Right ventricle myocardium superior (tissue), 1 donor: ENCODE measurements around the gene FAM13C. TPM values are rescaled to one million over a fixed set of nuclear protein-coding genes. Genes with fewer than 3 reads are reported as not detected.
"Not testable (repeated sequence)": the region's sequence is repeated elsewhere in the genome, so short reads cannot be mapped to it uniquely, and the experiment has no call there.

Experiments
- ATAC-seq: fragments of 200-7000 bp; cut with Tn5 transposase; one replicate; pipeline ENCODE4 v1.9.1; 2020; ENCODE audit warnings: mild to moderate bottlenecking; ENCODE audit not compliant: poor library complexity
- DNase-seq: peaks from one replicate; pipeline ENCODE4 v3.0.0-alpha.2; 2020
- intact Hi-C: fragments of 100-400 bp; cut with DNase I; formaldehyde crosslinking; loops from one replicate; pipeline ENCODE4 v1.11.2; 2022
- long read RNA-seq: library from polyadenylated mRNA; unstranded; transcript quantifications from one replicate; pipeline ENCODE4 v2.0.0, GENCODE V29; 2021
- total RNA-seq: library from RNA; stranded (reverse); fragmentation: NEBNext Ultra II Directional; extraction: Animal tissue kit (Norgen Biotek cat#: 25700); gene quantifications from one replicate; pipeline ENCODE4 v1.2.1, GENCODE V29; 2021
- donor health status: DM: no; HTN: yes; CAD: no; lungs with severe emphysema.

Gene FAM13C
- total RNA-seq, result 5.9 TPM
- long read RNA-seq, partial matches to known transcripts, result 2 of 14 reads
- long read RNA-seq, other reads (novel, unspliced or antisense), result 5 of 14 reads

DNA sequence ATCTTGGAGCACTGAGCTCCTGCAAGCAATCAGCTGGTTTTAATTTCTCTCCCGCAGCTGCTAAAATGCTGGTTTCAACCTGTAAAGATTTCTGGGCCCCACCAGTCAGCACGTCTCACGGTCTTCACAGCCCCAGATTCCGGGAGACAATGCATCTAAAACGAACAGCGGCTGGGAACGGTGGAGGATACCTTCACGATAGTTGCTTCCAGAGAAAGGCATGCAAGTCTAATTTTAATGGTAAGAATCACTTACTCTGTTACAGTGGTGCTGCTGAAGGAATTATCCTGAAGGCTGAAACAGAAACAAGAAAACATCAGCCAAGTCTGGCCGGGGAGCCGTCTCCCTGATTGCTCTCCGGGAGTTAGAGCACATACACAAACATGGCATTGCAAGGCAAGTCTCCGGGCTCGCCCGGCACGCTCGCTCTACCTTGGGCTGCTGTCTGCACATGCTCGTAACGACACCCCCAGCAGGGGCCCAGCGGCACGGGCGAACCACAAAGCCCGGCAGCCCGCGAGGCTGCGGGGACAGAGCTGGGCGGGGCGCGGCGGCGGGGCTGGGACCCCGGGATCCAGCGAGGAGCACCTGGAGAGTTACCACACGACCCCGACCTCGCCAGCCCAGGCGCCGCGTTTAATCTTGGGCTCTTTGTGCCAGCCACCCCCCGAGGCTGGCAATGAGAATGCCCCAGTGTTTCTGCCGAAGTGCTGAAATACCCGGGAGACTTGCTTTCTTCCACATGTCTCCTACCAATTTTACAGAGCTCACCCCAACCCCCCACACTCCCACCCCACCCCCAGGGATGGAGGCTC is at the start of gene FAM13C:
Gene FAM13C (minus strand): TSS at position 406 of the 815 bp plus-strand sequence. CDS start 89 bp downstream, at position 317.
- intact Hi-C loops, result no loop called here
- ATAC-seq (peak; percentile 84), DNase-seq (peak; percentile 79)

DNA sequence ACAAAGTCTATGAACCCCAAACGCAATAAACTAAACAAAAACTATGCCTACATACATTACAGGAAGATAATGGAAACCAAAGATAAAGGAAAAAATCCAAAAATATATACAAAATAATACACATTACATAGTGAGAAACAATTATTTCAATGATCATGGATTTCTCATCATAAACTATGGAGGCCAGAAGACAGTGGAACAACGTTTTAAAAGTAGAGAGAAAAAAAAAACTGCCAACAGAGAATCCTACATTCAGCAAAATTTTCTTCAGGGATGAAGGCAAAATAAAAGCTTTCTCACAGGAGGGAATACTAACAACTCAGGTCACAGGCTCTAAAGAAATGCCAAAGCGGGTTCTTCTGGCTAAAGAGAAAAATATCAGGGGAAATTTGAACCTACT is 42.9 kb upstream of the FAM13C start:
- intact Hi-C loops, result no loop called here
- no peak for ATAC-seq
- no peak for DNase-seq

DNA sequence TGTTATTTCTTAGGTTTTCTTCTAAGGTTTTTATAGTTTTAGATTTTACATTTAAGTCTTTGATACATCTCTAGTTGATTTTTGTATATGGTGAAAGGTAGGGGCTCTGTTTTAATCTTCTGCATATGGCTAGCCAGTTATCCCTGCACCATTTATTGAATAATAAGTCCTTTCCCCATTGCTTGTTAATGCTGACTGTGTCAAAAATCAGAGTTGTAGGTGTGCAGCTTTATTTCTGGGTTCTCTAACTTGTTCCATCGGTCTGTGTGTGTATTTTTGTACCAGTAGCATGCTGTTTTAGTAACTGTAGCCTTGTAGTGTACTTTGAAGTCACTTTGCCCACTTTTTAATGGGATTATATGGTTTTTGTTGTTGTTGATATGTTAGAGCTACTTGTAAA is 37.9 kb upstream of the FAM13C start:
- no peak for DNase-seq

DNA sequence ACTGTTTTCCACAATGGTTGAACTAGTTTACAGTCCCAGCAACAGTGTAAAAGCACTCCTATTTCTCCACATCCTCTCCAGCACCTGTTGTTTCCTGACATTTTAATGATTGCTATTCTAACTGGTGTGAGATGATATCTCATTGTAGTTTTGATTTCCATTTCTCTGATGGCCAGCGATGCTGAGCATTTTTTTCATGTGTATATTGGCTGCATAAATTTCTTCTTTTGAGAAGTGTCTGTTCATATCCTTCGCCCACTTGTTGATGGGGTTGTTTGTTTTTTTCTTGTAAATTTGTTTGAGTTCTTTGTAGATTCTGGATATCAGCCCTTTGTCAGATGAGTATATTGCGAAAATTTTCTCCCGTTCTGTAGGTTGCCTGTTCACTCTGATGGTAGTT is 37.0 kb upstream of the FAM13C start:
- DNase-seq, intact Hi-C loops, ATAC-seq: not testable (repeated sequence)

More for the DNA sequence above, 37.9 kb upstream of the FAM13C start:
- ATAC-seq, result no peak
- intact Hi-C loops, result no loop called here

DNA sequence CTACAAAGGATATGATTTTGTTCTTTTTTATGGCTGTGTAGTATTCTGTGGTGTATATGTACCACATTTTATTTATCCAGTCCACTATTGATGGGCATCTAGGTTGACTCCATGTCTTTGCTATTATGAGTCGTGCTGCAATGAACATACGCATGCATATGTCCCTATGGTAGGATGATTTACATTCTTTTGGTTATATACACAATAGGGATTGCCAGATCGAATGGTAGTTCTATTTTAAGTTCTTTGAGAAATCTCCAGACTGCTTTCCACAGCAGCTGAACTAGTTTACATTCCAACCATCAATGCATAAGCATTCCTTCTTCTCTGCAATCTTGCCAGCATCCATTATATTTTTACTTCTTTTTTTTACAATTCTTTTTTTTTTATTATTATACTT is 35.6 kb upstream of the FAM13C start:
- no peak for DNase-seq
- intact Hi-C loops, result no loop called here
- ATAC-seq, result no peak

DNA sequence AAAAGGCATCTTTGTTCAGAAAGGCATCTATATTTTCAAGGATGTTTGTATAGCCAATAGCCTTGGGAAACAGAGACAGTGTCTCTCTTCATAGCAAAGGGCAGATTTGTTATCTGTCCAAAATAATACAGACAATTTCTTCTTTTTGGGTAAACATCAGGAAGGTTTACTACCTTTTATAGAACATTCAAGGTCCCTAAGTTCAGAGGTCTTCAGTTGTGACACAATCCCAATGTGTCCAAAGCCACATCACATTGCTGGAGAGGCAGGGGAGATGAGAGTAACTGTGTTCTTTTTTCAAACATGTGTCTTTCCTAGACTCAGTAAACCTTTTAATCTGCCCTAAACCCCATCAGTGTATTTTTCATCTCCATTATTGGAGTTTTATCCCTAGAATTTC is 33.6 kb upstream of the FAM13C start:
- intact Hi-C loops, result no loop called here
- no peak for DNase-seq
- ATAC-seq, result no peak

DNA sequence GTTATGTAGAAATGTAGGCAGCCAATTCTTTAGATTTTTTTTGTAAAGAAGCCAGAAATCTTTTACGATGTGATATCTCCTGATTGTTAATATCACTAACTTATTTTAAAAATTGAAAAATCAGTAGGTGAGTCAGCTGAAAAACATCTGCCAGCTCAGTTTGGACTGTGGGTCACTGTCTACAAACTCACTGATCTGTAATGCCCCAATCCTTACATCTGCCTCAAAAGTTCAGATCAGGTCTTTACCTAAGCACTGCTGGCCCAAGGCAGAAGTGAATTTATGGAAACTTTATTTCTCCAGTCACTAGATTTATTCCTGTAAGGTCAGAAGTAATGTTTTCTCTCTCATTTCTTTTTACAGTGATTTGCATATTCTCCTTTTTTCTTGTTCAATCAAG is 31.0 kb upstream of the FAM13C start:
- ATAC-seq (no peak), DNase-seq (no peak)
- intact Hi-C loops, result no loop called here

DNA sequence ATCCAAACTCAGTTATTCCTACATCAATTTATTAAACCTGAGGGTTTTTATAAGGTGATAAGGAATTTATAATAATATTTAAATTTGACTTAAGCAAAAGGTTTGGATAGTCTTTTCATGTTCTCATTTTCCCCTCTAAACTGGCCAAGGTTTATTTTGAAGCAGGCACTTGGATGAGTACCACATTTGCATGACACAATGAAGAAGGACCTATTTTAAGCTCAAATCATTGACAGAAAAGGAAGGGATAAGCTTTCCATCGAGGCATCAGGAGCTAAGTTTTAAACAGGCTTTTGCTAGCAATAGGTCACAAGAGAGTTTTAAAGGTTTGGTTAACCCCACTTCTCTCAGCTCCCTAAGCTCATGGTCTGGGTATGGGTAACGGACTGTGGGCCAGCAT is 28.7 kb upstream of the FAM13C start:
- DNase-seq (no peak), ATAC-seq (no peak)
- intact Hi-C loops, result no loop called here

DNA sequence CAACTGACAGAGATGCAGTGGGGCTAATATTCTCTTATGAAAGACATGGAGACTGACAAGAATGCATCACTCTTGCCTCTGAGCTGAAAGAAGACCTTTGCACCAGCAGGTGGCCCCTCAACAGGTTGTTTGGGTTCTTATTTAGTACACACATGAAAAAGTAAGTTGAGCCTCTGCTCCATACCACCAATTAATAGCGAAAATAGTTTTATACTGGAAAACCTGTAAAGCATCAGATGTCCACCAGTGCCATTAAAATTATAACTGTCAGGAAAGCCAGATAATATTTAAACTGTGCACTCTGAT is 26.3 kb upstream of the FAM13C start:
- DNase-seq (no peak), ATAC-seq (no peak)
- intact Hi-C loops, result no loop called here

DNA sequence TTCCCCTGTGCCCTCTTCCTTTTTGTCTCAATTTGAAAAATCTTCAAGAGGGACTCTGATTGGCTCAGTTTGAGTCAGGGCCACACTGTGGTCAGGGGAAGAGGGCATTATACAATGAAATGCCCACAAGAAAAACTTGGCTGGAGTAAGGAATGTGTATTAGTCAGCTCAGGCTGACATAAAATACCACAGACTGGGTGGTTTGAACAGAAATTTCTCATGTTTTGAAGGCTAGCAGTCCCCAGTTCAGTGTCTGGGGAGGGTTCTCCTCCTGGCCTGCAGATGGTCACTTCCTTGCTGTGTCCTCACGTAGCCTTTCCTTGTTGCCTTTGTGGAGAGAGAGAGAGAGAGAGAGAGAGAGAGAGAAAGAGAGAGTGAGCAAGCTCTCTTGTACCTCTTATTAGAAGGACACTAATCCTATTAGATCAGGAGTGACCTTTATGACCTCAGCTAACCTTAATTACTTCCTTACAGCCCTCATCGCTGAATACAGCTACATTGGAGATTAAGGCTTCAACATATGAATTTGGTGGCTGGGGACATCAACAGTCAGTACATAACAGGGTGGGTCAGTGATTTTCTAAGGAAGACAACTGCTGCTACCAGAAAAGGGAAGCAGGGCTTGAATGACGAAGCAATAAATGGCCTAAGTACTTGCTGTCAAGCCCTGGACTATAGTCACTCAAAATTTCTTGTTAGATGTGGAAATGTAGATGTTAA is 25.8 kb upstream of the FAM13C start:
- peak; percentile 40 for ATAC-seq
- no peak for DNase-seq
- intact Hi-C loops, result no loop called here

DNA sequence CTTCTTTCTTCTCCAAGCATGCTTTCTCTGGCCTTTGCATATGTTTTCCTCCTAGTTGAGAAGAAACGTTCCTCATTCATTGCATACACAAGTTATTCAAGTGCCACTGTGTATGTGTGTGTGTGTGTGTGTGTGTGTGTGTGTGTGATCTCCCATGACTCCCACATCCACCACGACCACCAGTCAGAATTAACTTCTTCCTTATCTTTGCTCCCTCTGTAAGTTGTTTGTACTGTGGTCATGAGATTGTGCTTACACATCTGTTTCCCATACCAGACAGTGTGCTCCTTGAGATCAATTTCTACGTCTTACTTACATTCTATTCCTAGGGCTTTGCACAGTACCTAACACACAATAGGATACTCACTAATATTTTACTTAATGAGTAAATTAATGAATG is 22.4 kb upstream of the FAM13C start:
- DNase-seq (no peak), ATAC-seq (no peak)
- intact Hi-C loops, result no loop called here

DNA sequence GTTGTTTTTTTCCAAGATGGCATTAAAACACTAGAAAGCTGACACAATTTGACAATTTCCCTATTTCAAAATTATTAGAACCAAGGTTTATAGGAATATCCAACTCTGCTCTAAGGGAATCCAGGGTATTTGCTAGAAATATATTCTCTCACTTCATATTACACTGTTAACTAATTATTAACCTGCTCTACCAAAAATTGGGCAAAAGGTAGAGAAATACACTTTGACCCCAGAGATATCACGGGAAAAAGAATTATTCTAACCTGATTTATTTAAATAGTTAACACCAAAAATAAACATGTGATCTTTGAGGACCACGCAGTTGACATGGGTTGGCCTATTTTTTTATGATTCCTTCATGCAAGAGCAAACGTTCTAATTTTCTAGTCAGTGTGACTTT is 21.6 kb upstream of the FAM13C start:
- intact Hi-C loops, result no loop called here
- no peak for DNase-seq
- ATAC-seq, result no peak

DNA sequence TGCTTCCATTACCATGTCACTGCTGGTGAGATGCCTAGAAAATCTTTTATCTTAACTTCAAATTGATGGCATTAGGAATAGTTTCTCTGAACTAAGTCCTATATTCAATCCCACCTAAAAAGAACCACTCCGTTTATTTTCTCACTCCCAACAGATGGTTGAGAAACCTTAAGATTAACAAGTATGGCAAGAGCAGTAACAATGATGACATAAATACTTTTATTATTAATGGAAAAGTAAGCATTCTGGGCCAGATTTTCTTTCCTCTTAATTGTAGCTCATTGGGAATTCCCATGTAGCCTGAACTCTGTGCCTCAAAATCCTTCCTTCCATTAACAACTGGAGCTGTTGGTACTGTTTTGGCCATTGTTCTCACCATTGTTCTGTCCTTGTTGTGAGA is 21.1 kb upstream of the FAM13C start:
- intact Hi-C loops, result no loop called here
- ATAC-seq (peak; percentile 35), DNase-seq (no peak)

DNA sequence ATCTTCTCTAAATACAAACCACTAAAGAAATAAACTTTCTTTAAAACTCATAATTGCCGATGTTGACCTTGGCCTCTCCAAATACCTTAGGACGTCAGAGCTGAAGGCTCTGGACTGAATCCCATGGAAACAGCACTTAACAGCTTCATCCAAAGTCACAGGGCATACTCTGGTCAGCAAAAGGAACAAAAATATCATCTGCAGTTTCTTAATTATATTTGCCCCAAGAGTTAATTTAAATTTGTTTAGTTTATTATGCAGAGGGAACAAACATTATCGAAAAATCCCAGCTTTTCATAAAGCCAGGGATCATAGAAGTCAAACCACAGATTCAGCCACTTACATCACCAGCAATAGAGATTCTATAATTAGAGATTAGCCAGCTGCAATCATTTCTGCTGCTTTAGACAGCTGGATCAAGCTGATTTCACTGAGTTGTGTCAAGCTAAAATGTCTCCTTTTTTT is 20.5 kb upstream of the FAM13C start:
- DNase-seq (no peak), ATAC-seq (peak; percentile 82)
- intact Hi-C loops, result no loop called here

DNA sequence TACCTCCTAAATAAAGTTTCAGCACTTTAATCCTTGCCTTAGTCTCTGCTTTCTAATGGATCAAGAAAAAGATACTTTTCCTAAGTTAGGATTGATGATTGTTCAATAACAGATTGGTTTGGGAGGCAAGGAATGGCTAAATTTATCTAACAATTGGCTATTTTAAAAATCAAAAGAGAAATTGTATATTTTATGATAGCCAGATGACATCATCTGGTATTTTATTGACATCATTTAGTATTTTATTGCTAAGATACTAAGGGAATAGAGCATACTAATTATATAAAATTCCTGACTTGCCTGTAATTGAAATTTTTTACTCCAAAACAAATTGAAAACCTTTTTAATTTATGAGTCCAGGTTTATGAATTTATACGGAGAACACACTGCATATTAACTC is 19.3 kb upstream of the FAM13C start:
- DNase-seq (no peak), ATAC-seq (no peak)

DNA sequence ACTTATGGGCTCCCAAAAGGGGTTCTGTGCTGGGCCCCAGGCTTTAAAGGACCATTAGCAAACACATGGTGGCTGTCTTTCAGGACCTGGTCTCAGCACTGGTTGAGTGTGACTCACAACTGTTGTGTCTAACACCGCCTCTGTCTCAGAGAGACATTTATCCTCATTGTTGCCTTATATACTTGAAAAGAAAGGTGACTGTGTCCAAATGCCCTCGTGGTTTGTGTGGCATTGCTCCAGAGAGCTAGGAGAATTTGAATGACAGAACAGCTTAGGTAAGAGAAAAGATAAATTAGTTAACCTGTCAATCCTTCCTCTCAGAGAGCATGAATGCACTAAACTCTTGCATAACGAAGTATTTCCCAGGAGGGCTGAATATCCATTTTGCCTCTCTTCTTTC is 14.5 kb upstream of the FAM13C start:
- DNase-seq (no peak), ATAC-seq (no peak)
- intact Hi-C loops, result no loop called here

More for the DNA sequence above, 19.3 kb upstream of the FAM13C start:
- intact Hi-C loops, result no loop called here

DNA sequence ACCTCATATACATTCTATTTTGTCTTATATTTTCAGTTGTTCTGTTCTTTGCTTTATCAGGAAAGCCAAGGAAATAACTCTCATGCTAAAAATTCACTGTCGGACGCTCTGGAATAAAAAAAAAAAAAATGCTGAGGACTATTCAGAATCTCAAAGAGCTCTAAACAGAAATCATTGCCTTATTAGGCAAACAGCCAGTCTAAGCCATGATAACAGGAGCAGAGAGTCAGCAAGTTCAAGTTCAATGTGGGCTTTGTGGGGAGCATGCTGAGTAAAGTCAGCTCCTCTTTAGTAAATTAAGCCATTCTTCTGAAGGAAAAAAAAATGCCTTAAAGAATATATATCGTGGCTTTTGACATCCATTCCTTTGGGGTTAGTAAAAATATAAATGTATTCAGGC is 13.6 kb upstream of the FAM13C start:
- intact Hi-C loops, result no loop called here
- no peak for DNase-seq
- no peak for ATAC-seq

DNA sequence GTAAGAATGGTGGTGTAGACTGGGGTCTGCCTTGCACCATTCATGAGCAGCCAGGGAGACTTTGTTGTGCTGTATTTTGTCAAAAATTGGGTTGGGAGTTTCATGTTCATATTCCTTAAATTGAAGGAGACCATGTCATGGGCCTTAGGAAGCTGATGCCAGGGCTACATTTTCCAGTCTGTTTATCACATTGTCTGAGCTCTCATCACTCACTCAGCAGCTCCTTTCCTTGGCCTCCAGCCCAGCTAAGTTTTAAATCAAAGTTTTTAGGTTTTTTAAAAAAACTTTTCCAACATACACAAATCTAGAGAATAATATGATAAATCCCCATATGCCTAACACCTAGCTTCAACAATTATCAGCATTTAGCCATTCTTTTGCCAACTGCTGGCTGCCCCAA is 12.6 kb upstream of the FAM13C start:
- DNase-seq (no peak), ATAC-seq (no peak)
- intact Hi-C loops, result no loop called here

DNA sequence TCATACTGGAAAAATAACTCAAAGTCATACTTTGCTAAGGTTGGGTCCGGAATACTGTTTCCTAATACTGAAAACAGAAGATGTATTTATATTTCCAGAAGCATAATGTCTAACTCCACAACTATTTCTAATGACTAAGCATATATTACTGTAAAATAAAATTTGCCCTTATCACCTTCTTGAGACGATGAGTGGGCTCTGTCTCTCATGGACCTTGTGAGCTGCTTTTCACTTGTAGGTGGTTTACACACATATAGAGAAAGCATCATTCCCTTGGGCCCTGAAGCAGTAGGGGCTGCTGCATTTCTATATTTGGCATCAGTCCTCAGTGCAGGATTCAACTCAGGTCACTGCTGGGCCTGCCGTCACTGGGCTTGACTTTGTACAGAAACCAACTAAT is 10.7 kb upstream of the FAM13C start:
- intact Hi-C loops, result no loop called here
- ATAC-seq, result no peak
- no peak for DNase-seq

DNA sequence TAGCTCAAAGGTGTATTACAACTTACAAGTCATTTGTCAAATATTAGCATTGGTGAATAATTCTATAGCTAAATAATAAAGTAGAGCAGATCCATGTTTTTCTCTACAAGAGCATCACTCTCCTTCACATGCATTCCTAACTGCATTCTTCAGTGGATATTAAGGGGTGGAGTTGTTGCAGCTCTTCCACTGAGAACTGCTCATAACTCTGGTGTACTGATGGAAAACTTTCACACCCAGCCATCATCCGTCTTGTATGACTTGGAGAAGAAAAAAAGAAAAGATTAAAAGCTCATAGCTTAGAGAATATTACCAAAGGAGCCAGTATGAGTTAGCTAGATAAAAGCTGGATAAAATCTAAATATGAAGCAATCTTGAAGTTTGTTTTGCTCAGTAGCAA is 10.2 kb upstream of the FAM13C start:
- ATAC-seq, result no peak
- intact Hi-C loops, result no loop called here
- no peak for DNase-seq
